ENCODE results near the gene NRXN3.

DNA sequence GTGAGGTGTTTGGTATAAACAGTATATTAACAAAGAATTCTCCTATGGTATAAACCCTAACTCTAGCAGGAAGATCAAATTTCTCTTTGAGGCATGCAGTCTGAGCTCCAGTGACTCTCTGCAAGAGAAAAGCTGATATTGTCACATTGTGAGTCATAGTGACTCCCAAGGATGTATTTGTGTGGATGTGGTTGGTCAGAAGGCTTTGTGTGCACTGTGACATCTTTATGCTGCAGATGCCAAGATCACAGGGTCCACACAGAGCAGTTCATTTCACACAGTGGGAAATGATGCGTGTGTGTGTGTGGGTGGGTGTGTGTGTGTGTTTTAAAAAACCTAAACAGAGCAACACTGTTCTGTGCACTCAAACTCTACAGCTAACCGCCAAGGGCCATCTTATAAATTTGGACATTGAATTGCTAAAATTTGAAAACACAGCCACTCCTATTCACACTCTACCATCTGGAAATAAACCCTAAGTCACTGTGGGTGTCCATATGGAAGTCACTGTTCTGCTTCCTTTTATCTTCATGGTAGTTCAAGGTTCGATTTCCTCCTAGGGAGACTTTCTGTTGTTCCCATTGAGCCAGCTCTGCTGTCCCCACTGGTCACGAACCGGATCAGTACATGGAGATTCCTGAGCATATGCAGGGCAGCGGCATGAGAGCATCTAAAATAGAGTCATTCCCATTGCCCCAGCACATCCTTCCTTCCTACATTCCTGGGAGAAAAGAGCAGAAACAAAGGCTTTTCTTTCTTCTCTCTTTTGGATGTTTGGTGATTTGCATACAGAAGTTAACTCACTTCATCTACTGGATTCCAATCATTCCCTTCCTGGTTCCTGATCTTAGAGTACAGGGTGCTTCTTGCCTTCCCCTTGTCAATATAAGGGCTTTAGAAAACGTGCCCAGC lies 1313.6 kb downstream of the NRXN3 start:
- TF ChIP-seq POLR2A (IDR thresholded peaks at IDR 0.05): no peak
- TF ChIP-seq, protein P1, sequence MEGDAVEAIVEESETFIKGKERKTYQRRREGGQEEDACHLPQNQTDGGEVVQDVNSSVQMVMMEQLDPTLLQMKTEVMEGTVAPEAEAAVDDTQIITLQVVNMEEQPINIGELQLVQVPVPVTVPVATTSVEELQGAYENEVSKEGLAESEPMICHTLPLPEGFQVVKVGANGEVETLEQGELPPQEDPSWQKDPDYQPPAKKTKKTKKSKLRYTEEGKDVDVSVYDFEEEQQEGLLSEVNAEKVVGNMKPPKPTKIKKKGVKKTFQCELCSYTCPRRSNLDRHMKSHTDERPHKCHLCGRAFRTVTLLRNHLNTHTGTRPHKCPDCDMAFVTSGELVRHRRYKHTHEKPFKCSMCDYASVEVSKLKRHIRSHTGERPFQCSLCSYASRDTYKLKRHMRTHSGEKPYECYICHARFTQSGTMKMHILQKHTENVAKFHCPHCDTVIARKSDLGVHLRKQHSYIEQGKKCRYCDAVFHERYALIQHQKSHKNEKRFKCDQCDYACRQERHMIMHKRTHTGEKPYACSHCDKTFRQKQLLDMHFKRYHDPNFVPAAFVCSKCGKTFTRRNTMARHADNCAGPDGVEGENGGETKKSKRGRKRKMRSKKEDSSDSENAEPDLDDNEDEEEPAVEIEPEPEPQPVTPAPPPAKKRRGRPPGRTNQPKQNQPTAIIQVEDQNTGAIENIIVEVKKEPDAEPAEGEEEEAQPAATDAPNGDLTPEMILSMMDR (IDR thresholded peaks at IDR 0.05): no peak
